ENCODE measurements around the gene COL5A1.

DNA sequence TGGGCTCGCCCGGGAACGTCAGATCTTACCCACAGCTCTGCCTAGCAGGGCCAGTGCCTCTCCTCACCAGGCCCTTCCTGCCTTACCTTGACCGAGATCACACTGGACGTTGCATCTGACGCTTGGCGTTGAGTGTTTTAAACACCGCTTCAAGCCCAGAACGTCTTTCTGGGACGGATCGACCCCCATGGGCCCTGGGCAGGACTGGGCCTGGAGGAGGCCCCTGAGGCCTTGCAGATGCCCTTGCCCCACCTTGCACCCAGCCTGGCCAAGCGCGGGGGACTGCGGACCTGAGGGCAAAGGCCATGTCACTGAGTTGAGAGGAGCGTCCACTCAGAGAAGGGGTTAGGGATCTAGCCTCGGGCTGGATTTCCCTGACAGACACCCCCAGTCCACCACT, 174.7 kb downstream of the COL5A1 start:
- TF ChIP-seq, protein P1, sequence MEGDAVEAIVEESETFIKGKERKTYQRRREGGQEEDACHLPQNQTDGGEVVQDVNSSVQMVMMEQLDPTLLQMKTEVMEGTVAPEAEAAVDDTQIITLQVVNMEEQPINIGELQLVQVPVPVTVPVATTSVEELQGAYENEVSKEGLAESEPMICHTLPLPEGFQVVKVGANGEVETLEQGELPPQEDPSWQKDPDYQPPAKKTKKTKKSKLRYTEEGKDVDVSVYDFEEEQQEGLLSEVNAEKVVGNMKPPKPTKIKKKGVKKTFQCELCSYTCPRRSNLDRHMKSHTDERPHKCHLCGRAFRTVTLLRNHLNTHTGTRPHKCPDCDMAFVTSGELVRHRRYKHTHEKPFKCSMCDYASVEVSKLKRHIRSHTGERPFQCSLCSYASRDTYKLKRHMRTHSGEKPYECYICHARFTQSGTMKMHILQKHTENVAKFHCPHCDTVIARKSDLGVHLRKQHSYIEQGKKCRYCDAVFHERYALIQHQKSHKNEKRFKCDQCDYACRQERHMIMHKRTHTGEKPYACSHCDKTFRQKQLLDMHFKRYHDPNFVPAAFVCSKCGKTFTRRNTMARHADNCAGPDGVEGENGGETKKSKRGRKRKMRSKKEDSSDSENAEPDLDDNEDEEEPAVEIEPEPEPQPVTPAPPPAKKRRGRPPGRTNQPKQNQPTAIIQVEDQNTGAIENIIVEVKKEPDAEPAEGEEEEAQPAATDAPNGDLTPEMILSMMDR (IDR thresholded peaks at IDR 0.05) = no peak
- TF ChIP-seq POLR2A (IDR thresholded peaks at IDR 0.05) = no peak
